GM19455 (cell line): ENCODE measurements around the gene CALCR.
"Not testable (repeated sequence)": the region's sequence is repeated elsewhere in the genome, so short reads cannot be mapped to it uniquely, and the experiment has no call there.

Experiments
- ATAC-seq: cut with Tn5 transposase; IDR thresholded peaks from one replicate; pipeline ENCODE4 v1.9.1; 2021; ENCODE audit not compliant: unreplicated experiment

CALCR gene

GRCh38 chr7:93562936-93563335 lies 11.6 kb downstream of the CALCR start:
- no peak for ATAC-seq

GRCh38 chr7:93562106-93562505 lies 12.4 kb downstream of the CALCR start:
- ATAC-seq = no peak

- ATAC-seq = no peak
These were observed 14.7 kb downstream of the CALCR start for GRCh38 chr7:93559639-93560491.

GRCh38 chr7:93558705-93559614 lies 15.6 kb downstream of the CALCR start:
- no peak for ATAC-seq

GRCh38 chr7:93551931-93552330 lies 22.6 kb downstream of the CALCR start:
- no peak for ATAC-seq

- no peak for ATAC-seq
These were observed 23.2 kb downstream of the CALCR start for GRCh38 chr7:93551063-93551895.

- no peak for ATAC-seq
These were observed 26.8 kb downstream of the CALCR start for GRCh38 chr7:93547716-93548115.

- no peak for ATAC-seq
These were observed 29.8 kb downstream of the CALCR start for GRCh38 chr7:93544691-93545090.

- no peak for ATAC-seq
These were observed 36.5 kb downstream of the CALCR start for GRCh38 chr7:93538061-93538460.

- ATAC-seq = no peak
These were observed 38.9 kb downstream of the CALCR start for GRCh38 chr7:93535616-93536015.

- no peak for ATAC-seq
These were observed 43.8 kb downstream of the CALCR start for GRCh38 chr7:93530701-93531100.

GRCh38 chr7:93516834-93517233 lies 57.7 kb downstream of the CALCR start:
- ATAC-seq = no peak

- no peak for ATAC-seq
These were observed 59.4 kb downstream of the CALCR start for GRCh38 chr7:93515144-93515543.

- ATAC-seq = no peak
These were observed 65.2 kb downstream of the CALCR start for GRCh38 chr7:93509303-93509702.

- ATAC-seq = no peak
These were observed 71.4 kb downstream of the CALCR start for GRCh38 chr7:93503088-93503487.

- not testable (repeated sequence) for ATAC-seq
These were observed 82.7 kb downstream of the CALCR start for GRCh38 chr7:93491860-93492259.

- ATAC-seq = no peak
These were observed 97.8 kb downstream of the CALCR start for GRCh38 chr7:93476491-93477344.

GRCh38 chr7:93475811-93476210 lies 98.7 kb downstream of the CALCR start:
- ATAC-seq = no peak

- ATAC-seq = no peak
These were observed 103.1 kb downstream of the CALCR start for GRCh38 chr7:93471456-93471855.

- no peak for ATAC-seq
These were observed 110.8 kb downstream of the CALCR start for GRCh38 chr7:93463764-93464163.
